Hepatocyte (in vitro differentiated cells): Measurements from ENCODE around the gene ST6GAL2. TPM values are rescaled to one million over a fixed set of nuclear protein-coding genes. Genes with fewer than 3 reads are reported as not detected.

Experiments
- DNase-seq: peaks from one replicate; pipeline ENCODE4 v3.0.0-alpha.2; 2016; ENCODE audit warnings: low spot score
- H2AFZ ChIP-seq: fragments of 200-600 bp; sonication (generic); 2 replicates; pipeline ENCODE4 v1.6.0; 2016; ENCODE audit warnings: antibody characterized with exemption, mild to moderate bottlenecking
- H3K27ac ChIP-seq: fragments of 200-600 bp; sonication (generic); 2 replicates; pipeline ENCODE4 v1.5.1; 2016; ENCODE audit warnings: mild to moderate bottlenecking
- H3K27me3 ChIP-seq: fragments of 200-600 bp; sonication (generic); 2 replicates; pipeline ENCODE4 v1.6.1; 2016
- H3K36me3 ChIP-seq: fragments of 200-600 bp; sonication (generic); replicated peaks from 2 replicates; pipeline ENCODE4 v1.5.1; 2016; ENCODE audit warnings: low read depth; ENCODE audit not compliant: insufficient read depth
- H3K4me1 ChIP-seq: fragments of 200-600 bp; sonication (generic); 2 replicates; pipeline ENCODE4 v1.5.1; 2016; ENCODE audit warnings: mild to moderate bottlenecking, moderate library complexity; ENCODE audit not compliant: insufficient read depth
- H3K4me2 ChIP-seq: fragments of 200-600 bp; sonication (generic); 2 replicates; pipeline ENCODE4 v1.6.0; 2016
- H3K4me3 ChIP-seq: fragments of 200-600 bp; sonication (generic); 2 replicates; pipeline ENCODE4 v1.5.1; 2016; ENCODE audit warnings: mild to moderate bottlenecking
- H3K79me2 ChIP-seq: fragments of 200-600 bp; sonication (generic); 2 replicates; pipeline ENCODE4 v1.6.0; 2017; ENCODE audit warnings: mild to moderate bottlenecking
- H3K9me2 ChIP-seq: fragments of 200-600 bp; sonication (generic); replicated peaks from 2 replicates; pipeline ENCODE4 v1.6.0; 2017; ENCODE audit warnings: mild to moderate bottlenecking; ENCODE audit not compliant: insufficient read depth
- H3K9me3 ChIP-seq: fragments of 200-600 bp; sonication (generic); 2 replicates; pipeline ENCODE4 v1.5.1; 2016; ENCODE audit warnings: low read depth, mild to moderate bottlenecking
- H4K20me1 ChIP-seq: fragments of 200-600 bp; sonication (generic); 2 replicates; pipeline ENCODE4 v1.6.0; 2016; ENCODE audit warnings: mild to moderate bottlenecking; ENCODE audit not compliant: insufficient read depth, poor library complexity, severe bottlenecking
- EZH2 ChIP-seq: fragments of 200-600 bp; sonication (generic); IDR thresholded peaks from 2 replicates; pipeline ENCODE4 v1.6.1; 2016; ENCODE audit warnings: antibody characterized with exemption, mild to moderate bottlenecking, borderline replicate concordance
- EZH2phosphoT487 ChIP-seq: fragments of 200-600 bp; sonication (generic); IDR thresholded peaks from one replicate; pipeline ENCODE4 v1.6.1; 2018; ENCODE audit warnings: antibody characterized with exemption, mild to moderate bottlenecking, low read depth, moderate library complexity; ENCODE audit not compliant: unreplicated experiment, severe bottlenecking
- WGBS: methylation state at CpG from one replicate; pipeline ENCODE4 v1.1.6; 2016; ENCODE audit warnings: low lambda C conversion rate; ENCODE audit errors: missing lambda C conversion rate; 5-methylcytosine and 5-hydroxymethylcytosine counted together
- polyA plus RNA-seq: library from polyadenylated mRNA; unstranded; fragments of >200 nt; fragmentation: Nextera tagmentation; extraction: Ambion mirVana; gene quantifications from 2 replicates; pipeline ENCODE4 v1.2.1, GENCODE V29; 2016
- total RNA-seq: library from RNA; depleted of rRNA; stranded (reverse); fragments of >200 nt; gene quantifications from 2 replicates; pipeline ENCODE4 v1.2.3, GENCODE V29; 2014
- TF ChIP-seq, protein P1 (sequence below): fragments of 200-600 bp; sonication (generic); IDR thresholded peaks from 2 replicates; pipeline ENCODE4 v1.5.1; 2016; ENCODE audit warnings: antibody characterized with exemption, mild to moderate bottlenecking; ENCODE audit not compliant: poor library complexity

Gene ST6GAL2
- total and polyA plus RNA-seq, 2 experiments from 2014 or later, result 3.2 to 14.4 TPM

DNA sequence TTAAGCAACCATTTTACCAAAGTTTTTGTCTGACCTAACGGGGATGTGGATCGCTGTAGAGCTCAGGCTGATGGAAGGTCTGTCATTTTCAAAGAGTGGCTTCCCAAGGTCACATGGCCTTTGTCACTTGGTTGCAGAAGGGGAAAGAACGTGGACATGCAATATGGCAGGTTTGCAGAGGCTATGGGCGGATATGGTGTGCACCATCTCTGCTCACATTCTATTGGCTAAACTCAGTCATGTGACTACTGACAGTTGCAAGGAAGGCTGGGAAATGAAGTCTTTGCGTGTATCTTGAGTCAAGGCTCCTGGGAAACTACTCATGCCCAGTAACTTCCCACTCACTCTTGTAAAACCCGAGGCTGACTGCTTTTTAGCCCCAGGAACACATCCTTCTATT lies 96.8 kb downstream of the ST6GAL2 start:
- WGBS, result 85% methylated on average over 6 of the region's 6 CpGs
- H3K4me3 ChIP-seq, result no peak overlapping the region
- TF ChIP-seq EZH2phosphoT487, result no peak
- H3K27me3 ChIP-seq, result no peaks in the 10 kb centered on the region
- no peaks in the 10 kb centered on the region for H4K20me1 ChIP-seq
- no peak overlapping the region for H2AFZ ChIP-seq
- no peak overlapping the region for H3K4me2 ChIP-seq
- H3K36me3 ChIP-seq, result no peaks in the 10 kb centered on the region
- no peak for DNase-seq
- H3K9me2 ChIP-seq, result no peaks in the 10 kb centered on the region
- no peaks in the 10 kb centered on the region for H3K9me3 ChIP-seq
- H3K4me1 ChIP-seq, result no peaks in the 10 kb centered on the region
- no peaks in the 10 kb centered on the region for H3K79me2 ChIP-seq
- H3K27ac ChIP-seq, result no peak overlapping the region

- H3K4me3 ChIP-seq, result no peak overlapping the region
- H3K36me3 ChIP-seq, result no peaks in the 10 kb centered on the region
- no peaks in the 10 kb centered on the region for H3K79me2 ChIP-seq
- H4K20me1 ChIP-seq, result no peaks in the 10 kb centered on the region
- H3K9me3 ChIP-seq, result no peaks in the 10 kb centered on the region
- no peak overlapping the region for H3K4me2 ChIP-seq
- H3K27me3 ChIP-seq, result no peaks in the 10 kb centered on the region
- WGBS, result 85% methylated on average over 3 of the region's 3 CpGs
- no peak overlapping the region for H2AFZ ChIP-seq
- no peak for DNase-seq
- no peak for TF ChIP-seq EZH2
- TF ChIP-seq, protein P1, sequence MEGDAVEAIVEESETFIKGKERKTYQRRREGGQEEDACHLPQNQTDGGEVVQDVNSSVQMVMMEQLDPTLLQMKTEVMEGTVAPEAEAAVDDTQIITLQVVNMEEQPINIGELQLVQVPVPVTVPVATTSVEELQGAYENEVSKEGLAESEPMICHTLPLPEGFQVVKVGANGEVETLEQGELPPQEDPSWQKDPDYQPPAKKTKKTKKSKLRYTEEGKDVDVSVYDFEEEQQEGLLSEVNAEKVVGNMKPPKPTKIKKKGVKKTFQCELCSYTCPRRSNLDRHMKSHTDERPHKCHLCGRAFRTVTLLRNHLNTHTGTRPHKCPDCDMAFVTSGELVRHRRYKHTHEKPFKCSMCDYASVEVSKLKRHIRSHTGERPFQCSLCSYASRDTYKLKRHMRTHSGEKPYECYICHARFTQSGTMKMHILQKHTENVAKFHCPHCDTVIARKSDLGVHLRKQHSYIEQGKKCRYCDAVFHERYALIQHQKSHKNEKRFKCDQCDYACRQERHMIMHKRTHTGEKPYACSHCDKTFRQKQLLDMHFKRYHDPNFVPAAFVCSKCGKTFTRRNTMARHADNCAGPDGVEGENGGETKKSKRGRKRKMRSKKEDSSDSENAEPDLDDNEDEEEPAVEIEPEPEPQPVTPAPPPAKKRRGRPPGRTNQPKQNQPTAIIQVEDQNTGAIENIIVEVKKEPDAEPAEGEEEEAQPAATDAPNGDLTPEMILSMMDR, result no peak
- TF ChIP-seq EZH2phosphoT487, result no peak
- H3K27ac ChIP-seq, result no peak overlapping the region
- no peaks in the 10 kb centered on the region for H3K9me2 ChIP-seq
- no peaks in the 10 kb centered on the region for H3K4me1 ChIP-seq
These were observed 103.3 kb downstream of the ST6GAL2 start for GRCh38 chr2:106782681-106783080.

DNA sequence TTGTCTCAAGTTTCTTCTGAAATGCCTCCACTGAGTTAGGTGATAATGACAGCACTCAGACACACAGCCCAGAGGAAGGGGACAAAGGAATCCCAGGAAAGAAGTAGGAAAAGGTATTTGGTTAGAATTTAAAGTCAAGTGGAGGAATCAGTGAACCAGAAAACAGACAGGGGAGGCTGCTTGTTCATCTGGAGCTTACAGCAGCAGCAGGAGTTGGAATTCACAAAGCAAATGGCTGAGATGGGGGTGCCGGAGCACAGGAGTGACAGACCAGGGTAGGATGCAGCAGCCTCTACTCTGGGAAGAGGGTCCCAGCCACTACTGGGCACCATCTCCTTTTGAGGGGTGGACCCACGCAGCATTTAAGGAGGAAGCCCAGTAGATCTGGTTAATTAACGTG lies 104.8 kb downstream of the ST6GAL2 start:
- no peaks in the 10 kb centered on the region for H3K36me3 ChIP-seq
- WGBS, result 80% methylated on average over 3 of the region's 3 CpGs
- H3K4me3 ChIP-seq, result no peak overlapping the region

GRCh38 chr2:106771811-106772210 lies 114.2 kb downstream of the ST6GAL2 start:
- no peak overlapping the region for H3K4me3 ChIP-seq
- no peaks in the 10 kb centered on the region for H3K9me2 ChIP-seq
- H3K36me3 ChIP-seq, result no peaks in the 10 kb centered on the region
- TF ChIP-seq, protein P1, result no peak
- no peaks in the 10 kb centered on the region for H3K9me3 ChIP-seq
- H3K27ac ChIP-seq, result no peak overlapping the region
- no peak for DNase-seq
- no peak overlapping the region for H3K4me2 ChIP-seq
- no peaks in the 10 kb centered on the region for H3K4me1 ChIP-seq
- no peak overlapping the region for H2AFZ ChIP-seq
- WGBS, result 79% methylated on average over 3 of the region's 3 CpGs
- no peaks in the 10 kb centered on the region for H3K27me3 ChIP-seq
- no peaks in the 10 kb centered on the region for H4K20me1 ChIP-seq
- no peaks in the 10 kb centered on the region for H3K79me2 ChIP-seq

More for the DNA sequence above, 104.8 kb downstream of the ST6GAL2 start:
- no peak for TF ChIP-seq EZH2
- TF ChIP-seq, protein P1, result no peak
- no peak for TF ChIP-seq EZH2phosphoT487
- Histone ChIP-seq H3K4me1 (no peaks in the 10 kb centered on the region), H3K79me2 (no peaks in the 10 kb centered on the region), H3K27me3 (no peaks in the 10 kb centered on the region), H3K9me2 (no peaks in the 10 kb centered on the region), H4K20me1 (no peaks in the 10 kb centered on the region), H2AFZ (no peak overlapping the region), H3K9me3 (no peaks in the 10 kb centered on the region), H3K4me2 (no peak overlapping the region), H3K27ac (no peak overlapping the region)
- no peak for DNase-seq
